ENCODE results near the gene SAMD4B. TPM values are rescaled to one million over a fixed set of nuclear protein-coding genes. Genes with fewer than 3 reads are reported as not detected.

SAMD4B gene
- total RNA-seq, 1 experiment from 2014 or later = 80.4 TPM

- CTCF ChIA-PET = no interaction called here
- Histone ChIP-seq H3K4me3 (ENCODE audit: low read length) (peak overlapping the region; percentile 100), H3K4me1 (ENCODE audit: insufficient read depth, low read length) (peaks cover 36% of the 10 kb centered on the region), H2AFZ (ENCODE audit: low read length) (0 out of 2 replicates have a peak overlapping the region, but pooled peaks have one; percentile 38), H3K4me2 (ENCODE audit: low read length) (peak overlapping the region; percentile 90), H3K9ac (ENCODE audit: low read length) (peak overlapping the region; percentile 79), H3K36me3 (ENCODE audit: low read depth, low read length) (peaks cover 9% of the 10 kb centered on the region), H3K9me3 (ENCODE audit: low read length) (no peaks in the 10 kb centered on the region), H3K9me2 (replicated peaks; ENCODE audit: low read length) (no peaks in the 10 kb centered on the region), H3K79me2 (ENCODE audit: low read length) (peaks cover 22% of the 10 kb centered on the region), H3K27ac (ENCODE audit: low read length) (peak overlapping the region; percentile 83), H3K27me3 (ENCODE audit: low read length) (no peaks in the 10 kb centered on the region), H4K20me1 (ENCODE audit: low read length) (peaks cover 20% of the 10 kb centered on the region), H3F3A (ENCODE audit: low read length, unreplicated experiment) (no peaks in the 10 kb centered on the region)
- no TSS peak for BruUV-seq (replicated peaks)
- TF ChIP-seq EZH2phosphoT487 (IDR thresholded peaks at IDR 0.05; ENCODE audit: borderline replicate concordance, low read length) (no peak), CTCF (conservative IDR thresholded peaks at IDR 0.05; ENCODE audit: low read depth, low read length) (no peak), EZH2 (IDR thresholded peaks at IDR 0.05; ENCODE audit: low read length, unreplicated experiment) (no peak)
- DNase-seq (no peak), ATAC-seq (no peak)
- POLR2A ChIA-PET (ENCODE audit: unreplicated experiment) = no interaction called here
- intact Hi-C loops (cut with micrococcal nuclease) = no loop called here
Observed at GRCh38 chr19:39410017-39410830, 68.0 kb downstream of the SAMD4B start.

- intact Hi-C loops (cut with micrococcal nuclease) = loop anchor here (1.0 kb wide), 1 partner anchor 13 kb away; no protein-coding TSS in a partner anchor
- peaks cover 20% of the 10 kb centered on the region for H4K20me1 ChIP-seq (ENCODE audit: low read length)
- no peaks in the 10 kb centered on the region for H3F3A ChIP-seq (ENCODE audit: low read length, unreplicated experiment)
- no peaks in the 10 kb centered on the region for H3K27me3 ChIP-seq (ENCODE audit: low read length)
- peak overlapping the region; percentile 79 for H3K9ac ChIP-seq (ENCODE audit: low read length)
- peak overlapping the region; percentile 90 for H3K4me2 ChIP-seq (ENCODE audit: low read length)
- CTCF ChIA-PET = no interaction called here
- H3K4me1 ChIP-seq (ENCODE audit: insufficient read depth, low read length) = peaks cover 36% of the 10 kb centered on the region
- no peak overlapping the region for H2AFZ ChIP-seq (ENCODE audit: low read length)
- peak overlapping the region; percentile 83 for H3K27ac ChIP-seq (ENCODE audit: low read length)
- DNase-seq (no peak), ATAC-seq (no peak)
- POLR2A ChIA-PET (ENCODE audit: unreplicated experiment) = no interaction called here
- peaks cover 22% of the 10 kb centered on the region for H3K79me2 ChIP-seq (ENCODE audit: low read length)
- no peaks in the 10 kb centered on the region for H3K9me2 ChIP-seq (replicated peaks; ENCODE audit: low read length)
- H3K36me3 ChIP-seq (ENCODE audit: low read depth, low read length) = peaks cover 9% of the 10 kb centered on the region
- no TSS peak for BruUV-seq (replicated peaks)
- H3K9me3 ChIP-seq (ENCODE audit: low read length) = no peaks in the 10 kb centered on the region
- no peak for TF ChIP-seq CTCF (conservative IDR thresholded peaks at IDR 0.05; ENCODE audit: low read depth, low read length)
- no peak for TF ChIP-seq EZH2phosphoT487 (IDR thresholded peaks at IDR 0.05; ENCODE audit: borderline replicate concordance, low read length)
- no peak for TF ChIP-seq EZH2 (IDR thresholded peaks at IDR 0.05; ENCODE audit: low read length, unreplicated experiment)
- peak overlapping the region; percentile 100; the same call in 1 of the 2 replicates for H3K4me3 ChIP-seq (ENCODE audit: low read length)
Observed at GRCh38 chr19:39410831-39411080, 68.5 kb downstream of the SAMD4B start.

Data from PC-3 (cell line).